ENCODE data around the gene AAR2.

- no peak for TF ChIP-seq CTCF (IDR thresholded peaks at IDR 0.05; ENCODE audit: low read depth, low read length, missing input control)
- TF ChIP-seq RAD21 (IDR thresholded peaks at IDR 0.05) = no peak
- no peak for TF ChIP-seq REST (IDR thresholded peaks at IDR 0.05)
These were observed 38.0 kb downstream of the AAR2 start for GRCh38 chr20:36274181-36274841.
